LNCaP clone FGC (cell line): Measurements from ENCODE around the gene SRGAP1.

ENCODE experiments used
- DNase-seq: peaks from one replicate; pipeline ENCODE4 v3.0.0-alpha.2; 2011; ENCODE audit warnings: low read depth
- H3K4me3 ChIP-seq: 2 replicates; pipeline ENCODE4 v1.5.1; 2011; ENCODE audit warnings: mild to moderate bottlenecking, low read depth, low read length, control low read depth
- TF ChIP-seq, protein P1 (sequence below): IDR thresholded peaks from 2 replicates; pipeline ENCODE4 v1.5.1; 2012; ENCODE audit warnings: mild to moderate bottlenecking; ENCODE audit not compliant: control insufficient read depth, insufficient read depth; ENCODE audit errors: extremely low read depth

SRGAP1 gene

GRCh38 chr12:64054079-64054520 is 209.6 kb downstream of the SRGAP1 start:
- TF ChIP-seq, protein P1, sequence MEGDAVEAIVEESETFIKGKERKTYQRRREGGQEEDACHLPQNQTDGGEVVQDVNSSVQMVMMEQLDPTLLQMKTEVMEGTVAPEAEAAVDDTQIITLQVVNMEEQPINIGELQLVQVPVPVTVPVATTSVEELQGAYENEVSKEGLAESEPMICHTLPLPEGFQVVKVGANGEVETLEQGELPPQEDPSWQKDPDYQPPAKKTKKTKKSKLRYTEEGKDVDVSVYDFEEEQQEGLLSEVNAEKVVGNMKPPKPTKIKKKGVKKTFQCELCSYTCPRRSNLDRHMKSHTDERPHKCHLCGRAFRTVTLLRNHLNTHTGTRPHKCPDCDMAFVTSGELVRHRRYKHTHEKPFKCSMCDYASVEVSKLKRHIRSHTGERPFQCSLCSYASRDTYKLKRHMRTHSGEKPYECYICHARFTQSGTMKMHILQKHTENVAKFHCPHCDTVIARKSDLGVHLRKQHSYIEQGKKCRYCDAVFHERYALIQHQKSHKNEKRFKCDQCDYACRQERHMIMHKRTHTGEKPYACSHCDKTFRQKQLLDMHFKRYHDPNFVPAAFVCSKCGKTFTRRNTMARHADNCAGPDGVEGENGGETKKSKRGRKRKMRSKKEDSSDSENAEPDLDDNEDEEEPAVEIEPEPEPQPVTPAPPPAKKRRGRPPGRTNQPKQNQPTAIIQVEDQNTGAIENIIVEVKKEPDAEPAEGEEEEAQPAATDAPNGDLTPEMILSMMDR, result no peak
- H3K4me3 ChIP-seq, result no peak overlapping the region
- no peak for DNase-seq

DNA sequence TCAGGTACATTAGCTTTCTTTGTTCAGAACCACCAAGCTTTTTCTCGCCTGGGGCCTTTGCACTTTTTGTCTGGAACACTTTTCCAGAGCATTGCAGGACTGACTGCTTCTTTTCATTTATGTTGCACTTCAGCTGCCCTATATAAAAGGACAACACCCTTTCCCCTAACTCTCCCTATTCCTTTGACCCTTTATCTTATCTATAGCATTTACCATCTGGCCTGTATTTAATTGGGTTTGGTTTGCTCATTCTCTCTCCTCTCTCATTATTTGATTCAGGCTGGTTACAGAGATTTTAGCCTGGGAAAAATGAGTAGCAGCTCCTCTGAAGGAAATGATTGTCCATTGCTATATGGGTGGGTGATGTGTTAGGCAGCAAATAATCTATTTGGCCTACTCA is 212.2 kb downstream of the SRGAP1 start:
- no peak for DNase-seq
- TF ChIP-seq, protein P1, result no peak
- no peak overlapping the region for H3K4me3 ChIP-seq

DNA sequence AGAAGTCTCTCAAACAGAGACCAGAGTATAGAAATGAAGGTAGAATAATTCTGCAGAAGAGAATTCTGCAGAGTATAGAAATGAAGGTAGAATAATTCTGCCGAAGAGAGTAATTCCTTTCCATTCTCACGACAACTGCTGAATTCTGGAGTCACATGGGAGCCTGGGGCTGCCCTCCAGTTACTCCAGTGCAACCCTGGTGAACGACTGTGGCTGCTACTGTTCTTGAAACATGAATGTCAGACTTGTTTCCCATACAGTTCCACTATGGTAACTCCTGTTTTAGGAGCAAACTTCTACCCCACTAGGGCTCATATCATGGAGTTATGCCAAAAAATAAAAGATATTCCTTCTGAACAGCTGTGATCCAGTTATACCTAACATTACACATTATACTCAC is 213.2 kb downstream of the SRGAP1 start:
- H3K4me3 ChIP-seq, result no peak overlapping the region
- TF ChIP-seq, protein P1, result no peak

DNA sequence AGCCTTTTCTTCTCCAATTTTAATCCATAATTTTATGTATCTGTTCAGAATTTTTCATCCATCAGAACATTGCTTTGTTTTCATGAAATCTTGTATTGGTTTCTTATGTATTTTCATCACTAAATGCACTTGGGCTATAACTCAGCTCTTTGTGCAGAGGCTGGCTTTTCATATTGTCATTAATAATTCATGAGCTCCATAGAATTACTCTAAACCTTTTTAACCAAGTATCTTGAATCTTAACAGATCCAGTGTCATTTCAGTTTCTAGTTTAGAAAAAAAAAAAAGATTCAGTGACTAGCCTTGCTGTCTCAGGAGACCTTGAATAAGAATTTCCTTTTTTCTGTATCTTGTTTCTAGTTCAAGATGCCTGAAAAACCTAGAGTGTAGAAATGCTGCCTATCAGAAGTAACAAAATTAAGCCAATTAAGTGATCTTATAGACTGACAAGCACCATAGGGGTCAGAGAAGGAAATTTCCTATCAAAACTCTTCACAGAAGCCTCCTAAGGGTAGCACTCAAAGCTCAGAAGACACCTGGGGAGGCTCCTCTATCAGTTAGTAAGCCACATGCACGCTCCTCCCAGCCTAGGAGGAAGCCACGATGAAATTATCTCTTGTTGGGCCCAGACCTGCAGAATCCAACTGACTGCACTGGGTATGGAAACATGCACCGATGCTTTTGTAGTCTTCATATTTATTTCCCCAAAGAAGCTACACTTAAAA is 214.2 kb downstream of the SRGAP1 start:
- no peak overlapping the region for H3K4me3 ChIP-seq
- TF ChIP-seq, protein P1, result no peak

More for the DNA sequence above, 213.2 kb downstream of the SRGAP1 start:
- no peak for DNase-seq

DNA sequence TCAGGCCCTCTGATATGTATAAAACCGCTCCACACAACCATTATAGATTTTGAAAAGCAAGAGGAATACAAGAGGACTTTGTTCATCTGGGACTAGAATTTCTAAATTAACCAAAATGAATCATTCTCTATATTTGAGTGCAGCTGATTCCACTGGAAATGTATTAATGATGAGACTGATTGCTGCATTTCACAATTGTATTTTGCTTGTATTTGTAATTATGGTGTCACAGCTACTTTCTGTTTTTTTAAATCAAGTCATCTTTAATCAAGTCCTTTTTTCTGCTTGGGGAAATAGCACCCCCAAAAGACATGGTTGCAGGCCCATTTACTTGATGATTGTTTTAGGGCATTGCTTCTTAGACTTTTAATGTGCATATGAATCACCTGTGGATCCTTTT is 215.2 kb downstream of the SRGAP1 start:
- TF ChIP-seq, protein P1, result no peak
- no peak for DNase-seq
- H3K4me3 ChIP-seq, result no peak overlapping the region

More for the DNA sequence above, 214.2 kb downstream of the SRGAP1 start:
- no peak for DNase-seq

GRCh38 chr12:64061868-64062375 is 217.4 kb downstream of the SRGAP1 start:
- no peak for DNase-seq
- TF ChIP-seq, protein P1, result no peak

DNA sequence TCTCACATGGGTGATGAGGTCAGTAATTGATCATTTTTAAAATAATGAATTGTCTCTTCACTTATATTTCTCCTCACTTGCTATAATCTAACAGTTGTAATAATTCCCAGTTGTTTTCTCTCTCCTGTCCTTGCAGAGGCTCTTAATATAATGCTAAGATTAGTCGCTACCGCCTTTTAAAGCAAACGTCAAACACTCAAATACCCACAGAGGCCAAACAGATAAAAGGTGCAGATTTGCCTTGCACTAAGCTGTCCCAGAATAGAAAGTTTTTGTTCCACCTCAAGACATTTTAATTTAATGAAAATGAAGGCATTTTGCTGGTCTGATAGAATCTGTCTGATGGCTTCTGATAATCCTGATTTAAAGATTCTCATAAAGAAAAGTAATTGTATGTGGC is 218.6 kb downstream of the SRGAP1 start:
- TF ChIP-seq, protein P1, result no peak
- H3K4me3 ChIP-seq, result no peak overlapping the region
- no peak for DNase-seq

More at GRCh38 chr12:64061868-64062375, 217.4 kb downstream of the SRGAP1 start:
- H3K4me3 ChIP-seq, result no peak overlapping the region
